ENCODE measurements around the gene SKAP2.

The SKAP2 gene

DNA sequence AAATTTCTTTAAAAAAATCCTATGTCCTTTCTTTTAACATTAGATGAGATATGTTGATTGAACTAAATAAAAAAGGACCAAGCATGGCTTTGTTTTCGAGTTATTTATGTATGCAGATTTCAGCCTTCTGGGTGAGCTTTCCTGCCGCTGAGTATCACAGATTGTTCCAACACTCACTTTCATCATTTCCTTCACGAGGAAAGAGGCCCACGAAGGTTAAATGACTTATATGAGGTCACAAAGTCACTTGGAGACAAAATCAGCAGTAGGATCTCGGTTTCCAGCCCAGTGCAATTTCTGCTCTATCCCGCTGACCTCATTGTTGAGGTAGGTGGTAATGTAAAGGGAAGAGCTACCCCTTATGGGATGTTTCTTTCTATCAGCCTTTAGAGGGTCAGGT, 226.8 kb downstream of the SKAP2 start:
- DNase-seq (ENCODE audit: low read depth), result no peak

DNA sequence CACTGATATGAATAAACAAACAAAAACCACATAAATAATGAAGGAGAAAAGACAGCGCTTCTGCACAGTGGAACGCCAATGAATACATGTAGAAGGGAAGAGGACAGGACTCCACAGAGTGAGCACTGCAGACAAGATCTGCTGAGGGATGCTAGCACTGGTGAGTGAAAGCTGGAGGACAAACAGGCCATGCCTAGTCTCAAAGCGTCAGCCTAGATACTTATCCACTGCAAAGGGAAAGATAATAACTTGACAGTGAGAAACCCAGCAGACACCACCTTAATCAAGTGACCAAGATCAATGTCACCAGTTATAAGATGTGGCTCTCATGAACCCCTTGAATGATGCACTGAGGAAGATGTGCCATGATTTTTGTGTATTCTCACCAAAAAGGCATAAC, 227.6 kb downstream of the SKAP2 start:
- DNase-seq (ENCODE audit: low read depth), result no peak

DNA sequence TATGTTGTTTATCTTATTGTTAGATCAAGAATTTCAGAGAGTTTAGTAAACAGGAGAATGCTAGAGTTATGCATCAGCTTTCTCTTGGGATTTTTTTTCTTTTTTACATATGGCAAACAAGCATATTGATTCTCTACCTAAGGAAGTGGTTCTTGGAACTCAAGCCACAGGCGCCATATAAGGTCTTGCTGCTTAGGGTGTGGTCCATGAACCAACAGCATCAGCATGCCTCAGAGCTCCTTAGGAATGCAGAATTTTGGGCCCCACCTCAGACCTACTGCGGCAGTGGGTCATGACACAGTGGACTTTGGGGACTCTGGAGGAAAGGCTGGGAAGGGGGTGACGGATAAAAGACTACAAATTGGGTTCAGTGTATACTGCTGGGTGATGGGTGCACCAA, 230.8 kb downstream of the SKAP2 start:
- no peak for DNase-seq (ENCODE audit: low read depth)

DNA sequence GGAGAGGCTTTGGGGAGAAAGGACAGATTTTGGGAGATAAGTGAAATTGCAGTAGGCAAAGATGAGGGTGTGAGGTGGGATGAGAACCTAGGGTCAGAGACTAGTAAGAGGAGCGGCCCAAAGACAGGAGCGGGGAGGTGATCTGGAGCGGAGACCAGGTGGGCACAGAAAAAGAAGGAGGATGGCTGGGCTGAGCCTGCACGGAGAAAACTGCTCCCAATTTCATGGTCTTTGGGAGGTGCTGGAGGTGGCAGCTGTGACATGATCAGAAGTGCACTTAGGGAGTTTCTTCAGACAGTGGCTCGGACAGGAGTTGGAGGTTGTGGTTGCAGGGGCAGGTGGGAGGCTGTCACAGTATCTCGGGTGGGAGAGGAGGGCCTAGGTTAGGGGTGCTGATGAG, 232.8 kb downstream of the SKAP2 start:
- no peak for DNase-seq (ENCODE audit: low read depth)

DNA sequence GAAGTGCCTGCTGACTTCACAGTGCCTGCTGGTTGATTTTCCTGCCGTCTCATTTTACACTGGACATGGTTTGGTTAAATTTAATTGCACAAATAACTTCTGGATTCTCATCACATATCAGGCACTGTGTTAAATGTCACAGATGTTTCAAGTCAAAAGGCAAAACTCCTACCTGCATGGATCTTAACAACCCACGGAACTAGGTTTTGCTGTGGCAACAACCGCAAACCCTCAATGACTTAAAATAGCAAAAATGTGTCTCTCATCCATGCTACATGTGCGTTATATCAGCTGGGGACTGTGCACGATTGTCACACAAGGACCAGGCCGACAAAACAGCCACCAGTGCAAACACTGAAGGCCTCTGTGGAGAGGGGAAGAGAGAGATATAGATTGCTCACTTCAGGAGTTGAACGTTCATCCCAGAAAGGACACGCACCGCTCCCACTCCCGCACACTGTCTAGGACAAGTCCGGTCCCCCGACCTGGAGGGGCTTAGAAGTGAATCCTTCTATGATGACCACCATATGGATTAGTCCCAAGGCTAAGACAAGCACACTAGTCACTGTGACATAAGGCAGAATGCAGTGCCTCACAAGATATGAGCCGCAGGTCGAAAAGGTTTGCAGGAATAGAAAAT, 233.3 kb downstream of the SKAP2 start:
- DNase-seq (ENCODE audit: low read depth), result no peak

DNA sequence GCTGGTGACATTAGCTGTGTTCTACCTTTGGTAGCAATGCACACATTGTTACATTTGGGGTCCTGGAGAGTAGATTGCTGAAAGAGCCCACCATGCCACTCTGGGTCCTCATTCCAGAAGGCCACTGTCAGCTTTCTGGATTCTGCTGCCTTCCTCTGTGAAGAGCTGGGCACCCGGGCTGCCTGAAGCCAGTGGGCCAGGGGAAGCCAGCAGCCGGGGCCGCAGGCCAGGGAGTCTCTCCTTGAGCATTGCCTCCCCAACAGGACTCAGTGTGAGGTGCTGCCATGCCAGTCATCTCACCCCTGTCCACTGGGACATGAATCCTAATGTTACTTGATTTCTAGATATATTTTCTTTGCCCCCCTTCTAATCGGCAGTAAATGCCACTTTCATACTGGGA, 234.0 kb downstream of the SKAP2 start:
- no peak for DNase-seq (ENCODE audit: low read depth)

DNA sequence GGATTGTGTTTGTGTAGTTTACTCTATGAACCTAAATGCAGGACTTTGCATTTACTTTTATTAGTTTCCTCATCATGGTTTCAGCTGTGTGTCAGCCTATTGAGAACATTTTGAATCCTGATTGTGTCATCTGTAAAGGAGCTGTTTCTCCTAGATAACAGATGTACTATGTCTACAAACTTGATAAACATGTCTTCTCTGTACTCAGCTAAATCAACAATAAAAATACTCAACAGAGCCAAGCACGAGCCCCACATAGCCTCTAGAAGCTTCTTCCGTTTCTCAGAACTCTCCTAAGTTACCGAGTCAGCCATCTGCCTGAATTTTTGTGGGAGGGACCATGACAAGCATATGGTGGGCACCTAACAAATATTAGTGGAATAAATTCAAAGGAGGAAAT, 234.7 kb downstream of the SKAP2 start:
- no peak for DNase-seq (ENCODE audit: low read depth)

DNA sequence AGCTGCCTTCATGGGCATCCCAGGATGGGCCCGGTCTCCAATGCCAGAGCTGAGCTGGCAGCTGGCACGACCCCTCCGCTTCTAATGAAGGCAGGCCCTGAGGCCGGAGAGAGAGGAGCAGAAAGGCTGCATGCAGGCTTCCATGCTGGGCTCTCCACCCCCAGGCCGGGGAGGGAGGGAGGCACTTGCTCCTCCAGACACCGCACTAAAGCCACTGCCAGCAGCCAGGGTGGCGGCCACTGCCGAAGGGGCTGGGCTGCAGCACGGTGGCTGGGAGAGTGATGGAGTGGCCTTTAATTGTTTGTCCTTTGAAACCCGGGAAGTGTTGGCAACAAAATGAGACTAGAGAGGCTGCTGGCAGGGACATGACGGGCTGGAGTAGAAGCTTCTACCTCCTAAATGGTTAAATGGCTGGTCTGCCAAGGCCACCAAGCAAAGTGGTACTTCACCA, 236.5 kb downstream of the SKAP2 start:
- no peak for DNase-seq (ENCODE audit: low read depth)

DNA sequence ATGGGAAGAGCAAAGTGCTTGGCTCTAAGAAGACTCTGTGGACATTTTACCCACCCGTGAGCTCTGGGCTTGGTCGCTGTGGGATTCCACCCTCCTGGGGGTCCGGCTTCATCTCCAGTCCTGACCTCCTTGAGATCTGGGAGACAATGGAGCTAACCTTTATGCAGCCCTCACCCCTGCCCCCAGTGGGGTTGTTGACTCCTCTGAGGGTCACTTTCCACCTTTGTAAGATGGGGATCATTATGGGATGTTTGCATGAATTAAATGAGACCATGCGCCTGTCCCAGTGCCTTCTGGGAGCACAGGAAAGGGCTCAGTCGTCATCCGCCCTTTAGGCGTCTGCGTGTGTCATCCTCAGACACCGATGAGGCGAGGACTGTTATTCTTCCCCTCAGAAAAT, 237.2 kb downstream of the SKAP2 start:
- no peak for DNase-seq (ENCODE audit: low read depth)

DNA sequence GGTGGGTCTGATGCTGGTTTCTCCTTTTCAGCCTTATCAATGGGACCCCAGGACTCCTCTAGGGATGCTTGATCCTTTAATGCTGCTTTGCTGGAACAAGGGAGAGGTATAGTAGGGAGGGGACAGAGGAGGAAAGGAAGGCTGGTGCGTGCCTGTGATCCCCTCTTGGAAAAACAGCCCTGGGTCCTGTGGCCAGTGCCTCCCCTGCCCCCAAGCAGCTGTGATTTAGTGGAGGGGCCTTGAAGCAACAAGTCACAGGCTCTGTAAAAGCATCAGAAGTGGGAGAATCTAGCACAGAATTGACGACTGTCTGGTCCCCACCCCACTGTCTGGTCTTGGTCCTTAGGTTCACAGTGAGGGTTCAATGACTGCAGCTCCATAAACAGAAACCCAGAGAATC, 237.7 kb downstream of the SKAP2 start:
- DNase-seq (ENCODE audit: low read depth), result no peak

DNA sequence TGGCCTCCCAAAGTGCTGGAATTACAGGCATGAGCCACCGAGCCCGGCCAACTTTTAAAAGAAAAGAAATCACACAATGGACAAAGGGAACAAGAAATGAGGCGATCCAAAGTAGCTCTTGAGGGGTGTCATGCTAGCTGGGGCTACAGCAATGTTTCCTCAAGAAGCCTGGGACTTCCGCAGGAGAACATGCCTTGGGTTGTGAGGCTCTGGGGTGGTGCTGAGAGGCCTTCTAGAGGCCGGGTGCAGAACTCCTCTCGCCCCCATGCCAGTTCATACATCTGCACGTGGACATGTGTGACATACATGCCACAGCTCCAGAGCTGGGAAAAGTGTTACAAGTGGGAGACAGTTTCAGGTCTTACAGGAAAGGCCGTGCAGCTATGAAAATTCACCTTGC, 238.2 kb downstream of the SKAP2 start:
- no peak for DNase-seq (ENCODE audit: low read depth)

DNA sequence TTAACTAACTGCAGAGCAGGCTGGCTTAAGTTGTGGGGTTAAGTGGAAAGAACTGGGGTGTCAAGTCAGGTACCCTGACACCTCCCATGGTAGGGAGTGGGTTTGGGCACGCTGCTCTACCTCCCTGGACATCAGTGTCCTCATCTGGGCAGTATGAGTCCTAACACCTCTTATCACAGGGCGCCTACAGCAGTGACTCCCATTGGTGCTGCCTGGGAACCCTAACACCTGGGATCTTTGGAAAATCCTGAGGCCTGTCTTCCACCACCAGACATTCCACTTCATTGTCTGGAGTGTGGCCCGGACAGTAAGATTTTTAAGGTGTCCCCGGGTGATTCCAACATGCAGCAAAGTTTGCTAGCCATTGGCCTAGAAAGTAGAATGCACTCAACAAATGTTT, 239.1 kb downstream of the SKAP2 start:
- no peak for DNase-seq (ENCODE audit: low read depth)

DNA sequence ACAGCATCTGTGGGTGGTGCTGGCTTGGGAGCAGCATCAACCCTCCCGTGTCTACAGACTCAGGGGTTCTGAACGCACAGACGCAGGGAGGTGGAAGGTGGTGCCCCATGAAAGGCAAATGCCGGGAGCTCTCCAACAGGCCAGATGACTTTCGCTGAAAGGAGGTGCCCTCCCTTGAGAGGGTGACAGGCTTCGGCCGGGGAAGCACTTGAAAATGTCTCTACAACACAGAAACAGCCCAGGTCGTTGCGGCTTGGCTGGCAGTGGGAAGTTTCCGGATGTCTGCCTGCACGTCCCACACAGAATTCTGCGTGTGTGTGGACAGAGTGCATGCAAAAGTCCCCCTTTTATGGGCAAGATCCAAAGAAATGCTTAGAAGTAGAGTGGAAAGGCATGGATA, 239.6 kb downstream of the SKAP2 start:
- DNase-seq (ENCODE audit: low read depth), result no peak

DNA sequence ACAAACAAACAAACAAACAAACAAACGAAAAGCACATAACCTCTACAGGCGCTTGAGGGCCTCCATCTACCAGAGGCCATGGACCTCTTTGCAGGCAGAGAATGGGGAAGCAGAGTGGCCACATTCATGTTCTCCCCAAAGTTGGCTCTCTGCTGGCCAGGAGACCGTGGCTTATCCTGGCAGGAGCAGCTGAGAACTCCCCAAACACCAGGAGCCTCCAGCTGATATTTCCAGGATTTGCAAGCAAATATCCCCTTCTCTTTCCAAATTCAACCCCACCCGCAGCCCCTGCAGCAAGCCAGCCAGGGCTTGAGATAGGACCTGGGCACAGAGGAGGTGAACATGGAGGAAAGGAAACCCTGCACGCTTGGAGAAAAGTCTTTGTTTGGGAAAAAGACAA, 240.0 kb downstream of the SKAP2 start:
- DNase-seq (ENCODE audit: low read depth), result no peak

DNA sequence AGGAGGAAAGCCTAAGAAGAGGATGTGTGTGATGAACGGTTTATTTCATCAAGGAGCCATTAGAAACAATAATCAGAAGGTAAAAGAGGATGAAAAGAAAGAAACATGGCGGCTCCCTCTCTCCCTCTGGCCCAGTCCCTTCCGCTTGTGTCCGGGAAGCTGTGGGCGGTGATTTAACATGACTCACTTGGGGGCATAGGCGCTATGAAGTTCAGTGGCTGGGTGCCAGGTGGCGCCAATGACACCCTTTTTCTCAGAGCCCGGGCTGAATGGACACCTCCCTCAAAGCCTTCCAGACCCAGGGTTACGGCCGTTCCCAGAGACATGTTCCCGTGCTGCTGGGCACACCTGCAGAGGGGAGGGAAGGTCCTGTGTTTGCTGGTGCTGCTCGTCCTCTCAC, 244.0 kb downstream of the SKAP2 start:
- DNase-seq (ENCODE audit: low read depth), result no peak

DNA sequence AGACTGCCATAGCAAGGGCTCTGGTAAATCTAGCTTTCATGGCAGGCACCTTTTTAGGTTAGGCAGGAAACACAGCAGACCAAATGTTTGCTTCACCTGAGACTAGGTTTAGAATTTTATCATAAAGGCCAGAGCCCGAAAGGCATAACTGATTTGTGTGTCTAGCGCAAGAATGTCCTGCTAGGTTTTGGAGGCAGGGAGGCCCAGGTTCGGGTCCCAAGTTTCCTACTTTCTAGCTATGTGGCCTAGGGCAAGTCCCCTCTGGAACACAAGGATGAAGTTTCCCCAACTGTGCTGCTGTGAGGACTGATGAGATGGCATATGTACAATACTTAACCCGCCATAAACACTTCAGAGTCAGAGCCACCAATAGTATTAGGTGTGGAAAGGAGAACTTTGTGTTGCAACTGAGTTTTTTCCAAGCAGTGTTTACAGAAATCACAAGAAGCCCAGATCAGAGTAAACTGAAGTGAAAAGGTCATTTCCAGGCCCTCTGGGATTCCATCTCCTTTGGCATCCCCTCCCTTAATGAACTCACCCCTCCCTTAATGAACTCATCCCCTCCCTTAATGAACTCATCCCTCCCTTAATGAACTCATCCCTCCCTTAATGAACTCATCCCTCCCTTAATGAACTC, 244.9 kb downstream of the SKAP2 start:
- DNase-seq (ENCODE audit: low read depth), result no peak

DNA sequence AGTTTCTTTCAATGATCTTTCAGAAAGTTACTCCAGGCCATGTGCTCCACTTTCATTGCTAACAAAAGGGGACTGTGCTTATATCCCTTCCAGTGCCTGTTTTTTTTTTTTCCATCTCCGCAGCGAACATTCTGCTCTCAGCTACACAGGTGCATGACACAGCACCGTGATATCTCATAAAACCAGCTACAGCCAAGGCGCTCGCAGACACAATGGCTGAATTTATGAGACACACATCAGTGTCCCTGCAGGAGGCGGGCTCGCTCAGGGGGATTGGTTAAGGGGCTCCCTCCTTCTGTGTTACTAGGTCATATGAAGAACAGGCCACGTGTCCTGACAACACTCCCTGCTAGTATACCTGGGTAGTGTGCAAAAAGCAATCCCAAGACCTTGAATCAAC, 245.5 kb downstream of the SKAP2 start:
- no peak for DNase-seq (ENCODE audit: low read depth)

DNA sequence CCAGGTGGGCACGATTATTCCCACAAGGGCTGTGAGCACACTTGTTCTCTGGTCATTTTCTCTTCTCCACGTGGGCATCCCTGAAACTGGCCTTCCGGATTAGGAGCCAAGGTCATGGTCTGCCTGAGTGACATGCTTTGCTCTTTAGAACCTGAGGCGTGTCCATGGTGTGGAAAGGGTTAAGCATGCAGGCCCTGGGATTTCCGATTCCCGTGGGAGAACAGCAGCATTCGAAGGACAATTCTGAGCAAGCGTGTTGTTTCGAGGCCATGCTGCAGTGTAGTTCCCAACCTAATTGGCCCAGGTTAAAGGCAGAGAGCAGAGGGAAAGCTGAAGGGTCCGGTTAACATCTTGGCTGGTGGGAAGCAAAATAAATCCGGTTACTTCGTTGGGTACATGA, 245.9 kb downstream of the SKAP2 start:
- DNase-seq (ENCODE audit: low read depth), result no peak

Data from stimulated activated CD8-positive, alpha-beta memory T cell treated with anti-CD3 and anti-CD28 coated beads, Interleukin-12 subunit alpha, Interleukin-12 subunit beta, amount 100 ng/mL, for 1 hour (primary cell).